Measurements from ENCODE around the gene TTC7B.

- TF ChIP-seq CTCF (IDR thresholded peaks at IDR 0.05; ENCODE audit: insufficient read depth, low read length) (no peak), REST (IDR thresholded peaks at IDR 0.05; ENCODE audit: insufficient replicate concordance, low read depth) (no peak), POLR2AphosphoS5 (IDR thresholded peaks at IDR 0.05; ENCODE audit: low read depth) (no peak), GABPA (IDR thresholded peaks at IDR 0.05; ENCODE audit: low read depth) (no peak)
Observed at GRCh38 chr14:90642244-90642717, 173.9 kb downstream of the TTC7B start.

All from HL-60 (cell line).